GM12891 (cell line): ENCODE measurements around the gene SCP2.

Source experiments
- POLR2A ChIP-seq: IDR thresholded peaks from 2 replicates; pipeline ENCODE4 v1.6.1; 2011; ENCODE audit warnings: low read depth, low read length, control low read depth
- TAF1 ChIP-seq: IDR thresholded peaks from 2 replicates; pipeline ENCODE4 v1.6.1; 2011; ENCODE audit warnings: low read depth, low read length, control low read depth

DNA sequence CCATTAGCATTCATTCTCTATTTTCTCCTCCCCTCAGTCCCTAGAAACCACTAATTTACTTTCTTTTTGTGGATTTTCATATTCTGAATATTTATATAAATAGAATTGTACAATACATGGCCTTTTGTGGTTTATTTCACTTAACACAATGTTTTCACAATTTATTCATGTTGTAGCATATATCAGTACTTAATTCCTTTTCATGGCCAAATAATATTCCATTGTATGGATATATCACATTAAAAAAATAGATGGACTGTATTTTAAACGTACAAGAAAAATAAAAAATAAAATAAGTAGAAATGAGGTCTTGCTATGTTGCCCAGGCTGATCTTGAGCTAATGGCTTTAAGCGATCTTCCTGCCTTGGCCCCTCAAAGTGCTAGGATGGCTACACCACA is 25.0 kb downstream of the SCP2 start:
- TF ChIP-seq TAF1: no peak
- no peak for TF ChIP-seq POLR2A
